Neural cell (in vitro differentiated cells): ENCODE results near the gene CWC27.

Source experiments
- EZH2 ChIP-seq: fragments of 200-600, 300-800 bp; shearing (Covaris generic), sonication (generic); IDR thresholded peaks from 2 replicates; pipeline ENCODE4 v1.6.1; 2014; ENCODE audit warnings: antibody characterized with exemption, low read length, borderline replicate concordance, mild to moderate bottlenecking; ENCODE audit not compliant: insufficient read depth, poor library complexity, severe bottlenecking
- POLR2AphosphoS5 ChIP-seq: IDR thresholded peaks from 2 replicates; pipeline ENCODE4 v1.6.1; 2012
- TF ChIP-seq, protein P1 (sequence below): fragments of 450-650 bp; IDR thresholded peaks from 2 replicates; pipeline ENCODE4 v1.5.1; 2014; ENCODE audit warnings: antibody characterized with exemption, mild to moderate bottlenecking, moderate library complexity; ENCODE audit not compliant: poor library complexity, severe bottlenecking

DNA sequence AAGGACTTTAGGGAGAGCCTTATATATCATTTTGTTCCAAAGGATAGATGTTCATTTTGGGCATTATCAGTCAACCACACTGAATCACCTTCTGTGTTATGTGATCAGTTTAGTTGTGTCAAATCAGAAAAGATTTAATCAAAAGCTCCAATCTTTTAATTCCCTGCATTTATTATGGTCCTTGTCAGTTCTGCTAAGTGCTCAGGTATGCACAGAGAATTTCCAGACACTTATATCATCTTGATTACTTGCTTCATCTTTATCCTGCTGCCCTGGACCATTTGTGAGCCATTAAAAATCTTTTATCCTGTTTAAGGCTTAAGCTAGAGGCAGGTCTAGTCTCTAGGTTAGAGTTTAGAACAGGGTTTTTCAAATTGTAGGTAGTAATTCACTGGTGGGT is 179.1 kb downstream of the CWC27 start:
- TF ChIP-seq POLR2AphosphoS5 (no peak), EZH2 (no peak)
- TF ChIP-seq, protein P1, sequence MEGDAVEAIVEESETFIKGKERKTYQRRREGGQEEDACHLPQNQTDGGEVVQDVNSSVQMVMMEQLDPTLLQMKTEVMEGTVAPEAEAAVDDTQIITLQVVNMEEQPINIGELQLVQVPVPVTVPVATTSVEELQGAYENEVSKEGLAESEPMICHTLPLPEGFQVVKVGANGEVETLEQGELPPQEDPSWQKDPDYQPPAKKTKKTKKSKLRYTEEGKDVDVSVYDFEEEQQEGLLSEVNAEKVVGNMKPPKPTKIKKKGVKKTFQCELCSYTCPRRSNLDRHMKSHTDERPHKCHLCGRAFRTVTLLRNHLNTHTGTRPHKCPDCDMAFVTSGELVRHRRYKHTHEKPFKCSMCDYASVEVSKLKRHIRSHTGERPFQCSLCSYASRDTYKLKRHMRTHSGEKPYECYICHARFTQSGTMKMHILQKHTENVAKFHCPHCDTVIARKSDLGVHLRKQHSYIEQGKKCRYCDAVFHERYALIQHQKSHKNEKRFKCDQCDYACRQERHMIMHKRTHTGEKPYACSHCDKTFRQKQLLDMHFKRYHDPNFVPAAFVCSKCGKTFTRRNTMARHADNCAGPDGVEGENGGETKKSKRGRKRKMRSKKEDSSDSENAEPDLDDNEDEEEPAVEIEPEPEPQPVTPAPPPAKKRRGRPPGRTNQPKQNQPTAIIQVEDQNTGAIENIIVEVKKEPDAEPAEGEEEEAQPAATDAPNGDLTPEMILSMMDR, result no peak
